GM18499 (cell line): Measurements from ENCODE around the gene VWC2.
A peak's percentile ranks its signal among the peaks of the same experiment; 100 is the strongest.

Experiments
- ATAC-seq: cut with Tn5 transposase; IDR thresholded peaks from one replicate; pipeline ENCODE4 v1.9.1; 2021; ENCODE audit warnings: moderate number of reproducible peaks; ENCODE audit not compliant: insufficient read depth, unreplicated experiment

VWC2 gene

DNA sequence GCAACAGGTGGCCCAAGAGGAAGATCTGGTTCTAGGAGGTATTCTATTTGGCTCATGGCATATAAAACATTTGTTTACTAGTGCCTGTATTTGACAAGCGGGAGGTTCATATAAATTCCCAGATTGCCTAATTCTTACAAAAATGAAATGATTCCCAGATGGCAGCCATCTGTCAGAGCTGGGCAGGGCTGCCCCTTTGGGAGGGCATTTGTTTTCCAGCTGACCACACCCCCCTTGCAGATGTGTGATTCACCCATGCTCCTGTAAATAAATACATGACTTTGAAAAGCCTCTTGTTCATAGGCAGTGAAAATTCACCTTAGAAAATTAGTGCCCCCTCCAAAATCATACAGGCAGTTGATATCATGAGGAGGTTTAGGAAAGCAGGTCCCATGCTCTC lies 8.6 kb downstream of the VWC2 start:
- ATAC-seq: no peak

DNA sequence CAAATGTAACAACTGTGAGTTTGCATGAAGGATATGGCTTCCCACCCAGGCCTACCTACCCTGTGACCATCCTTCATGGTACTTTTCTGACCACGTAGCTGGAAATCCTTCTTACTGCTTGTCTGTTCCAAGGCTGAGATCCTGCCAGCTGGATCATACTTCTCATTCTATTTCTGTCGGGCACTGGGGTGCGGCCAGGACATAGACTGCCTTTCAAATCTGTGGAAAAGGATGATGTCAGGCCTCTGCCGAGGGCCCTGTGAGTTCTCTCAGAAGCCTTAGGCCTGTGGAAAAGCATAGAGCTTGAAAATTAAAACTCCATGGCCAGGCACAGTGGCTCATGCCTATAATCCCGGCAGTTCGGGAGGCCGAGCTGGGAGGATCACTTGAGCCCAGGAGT lies 10.0 kb downstream of the VWC2 start:
- no peak for ATAC-seq

DNA sequence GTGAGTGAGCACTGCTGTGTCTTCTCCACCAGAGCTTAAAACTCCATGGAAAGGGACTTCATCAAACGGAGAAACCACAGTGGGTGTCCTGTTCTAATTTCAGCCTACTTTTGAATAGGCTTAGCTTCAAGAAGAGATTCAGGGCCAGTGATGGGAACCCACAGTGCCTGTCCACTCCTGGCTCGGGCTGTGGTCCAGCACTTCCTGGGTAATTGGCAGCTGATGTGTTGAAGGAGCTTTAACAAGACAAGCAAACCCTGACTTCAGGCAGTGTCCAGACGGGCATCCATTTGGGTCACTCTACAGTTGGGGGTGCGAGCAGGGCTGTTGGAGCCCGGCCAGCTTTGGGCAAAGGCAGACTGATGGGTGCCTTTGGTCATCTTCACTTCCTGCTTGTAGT lies 14.5 kb downstream of the VWC2 start:
- no peak for ATAC-seq

DNA sequence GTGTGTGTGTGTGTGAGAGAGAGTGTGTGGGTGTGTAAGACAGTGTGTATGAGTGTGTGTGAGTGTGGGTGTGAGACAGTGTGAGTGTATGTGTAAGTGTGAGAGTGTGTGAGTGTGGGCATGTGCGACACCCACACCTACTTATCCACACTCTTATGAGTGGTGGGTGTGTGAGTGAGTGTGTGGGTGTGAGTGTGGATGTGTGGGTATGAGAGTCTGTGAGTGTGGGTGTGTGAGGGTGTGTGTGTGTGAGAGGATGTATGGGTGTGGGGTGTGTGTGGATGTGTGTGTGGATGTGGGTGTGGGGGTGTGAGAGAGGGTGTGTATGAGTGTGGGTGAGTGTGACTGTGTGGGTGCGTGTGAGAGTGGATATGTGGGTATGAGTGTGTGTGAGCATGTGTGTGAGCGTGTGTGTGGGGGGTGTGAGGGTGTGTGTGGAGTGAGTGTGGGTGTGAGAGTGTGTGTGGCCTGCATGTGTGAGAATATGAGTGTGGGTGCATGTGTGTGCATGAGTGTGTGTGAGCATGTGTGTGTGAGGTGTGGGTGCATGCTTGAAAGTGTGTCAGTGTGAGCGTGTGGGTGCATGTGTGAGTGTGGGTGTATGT lies 15.1 kb downstream of the VWC2 start:
- ATAC-seq: no peak

DNA sequence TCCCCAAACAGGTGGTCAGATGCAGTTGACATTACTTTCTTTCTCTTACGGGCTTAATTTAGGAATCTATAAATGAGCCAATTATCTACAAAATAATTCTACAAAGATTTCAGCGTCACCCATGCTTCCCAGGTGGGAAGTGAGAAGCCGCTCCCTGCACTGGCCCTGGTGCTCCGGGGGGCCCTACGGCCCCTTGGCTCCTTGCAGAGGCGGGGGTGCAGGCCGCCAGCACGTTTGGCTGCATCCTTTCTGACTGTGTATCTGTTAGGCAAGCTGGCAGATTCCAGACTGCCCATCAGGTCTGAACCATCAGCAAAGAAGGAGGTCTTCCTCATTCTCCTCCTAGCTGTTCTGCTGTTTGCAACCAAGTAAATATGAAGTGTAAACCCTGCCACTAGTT lies 16.3 kb downstream of the VWC2 start:
- ATAC-seq: no peak

DNA sequence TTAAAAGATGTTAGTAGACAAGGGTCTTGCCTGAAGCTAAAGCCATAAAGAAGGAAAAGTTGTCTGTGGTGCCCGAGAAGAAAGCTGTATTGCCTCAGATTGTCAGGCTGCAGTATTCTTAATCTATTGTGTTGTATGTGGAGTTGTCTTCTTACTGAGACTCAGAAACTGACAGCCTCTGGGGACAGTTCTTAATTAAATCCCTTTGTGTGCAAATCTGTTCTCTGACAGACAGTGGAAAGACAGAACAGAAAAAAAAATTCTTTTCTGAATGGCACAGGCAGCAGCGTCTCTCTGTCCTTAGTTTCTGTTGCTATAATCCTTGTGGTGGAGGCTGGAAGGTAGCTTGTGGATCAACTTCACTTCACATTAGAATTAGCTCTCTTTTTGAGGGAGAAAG lies 16.8 kb downstream of the VWC2 start:
- ATAC-seq: no peak

DNA sequence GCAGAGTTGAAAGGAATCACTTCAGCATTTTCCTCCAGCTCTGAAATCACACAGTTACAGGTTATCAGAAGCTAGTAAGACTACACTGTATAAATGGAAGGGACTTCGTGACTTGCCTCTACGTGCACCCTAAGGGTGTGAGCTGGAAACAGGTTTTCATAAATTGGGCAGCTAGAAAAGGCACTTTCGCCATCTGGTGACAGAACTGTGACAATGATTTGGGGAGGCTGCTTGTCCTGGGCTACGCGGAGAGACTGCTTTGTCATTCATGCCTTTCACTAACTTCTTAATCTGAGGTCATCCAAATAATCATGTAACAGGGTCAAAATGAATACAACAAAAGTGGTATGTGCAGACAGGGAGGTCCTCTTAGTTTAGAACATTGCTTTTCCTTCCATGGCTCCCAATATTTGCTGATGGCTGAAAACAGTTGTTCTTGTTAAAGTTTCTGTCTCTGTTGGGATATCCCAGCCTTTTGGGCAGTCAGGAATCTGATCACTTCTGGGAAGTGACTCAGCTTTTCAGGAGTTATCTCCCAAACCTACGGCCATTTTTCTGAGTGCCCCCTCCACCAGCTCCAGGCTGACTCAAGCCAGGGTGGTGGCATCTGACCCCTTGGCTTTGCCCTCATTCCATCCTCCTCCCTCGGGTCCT lies 17.8 kb downstream of the VWC2 start:
- peak; percentile 88 for ATAC-seq

DNA sequence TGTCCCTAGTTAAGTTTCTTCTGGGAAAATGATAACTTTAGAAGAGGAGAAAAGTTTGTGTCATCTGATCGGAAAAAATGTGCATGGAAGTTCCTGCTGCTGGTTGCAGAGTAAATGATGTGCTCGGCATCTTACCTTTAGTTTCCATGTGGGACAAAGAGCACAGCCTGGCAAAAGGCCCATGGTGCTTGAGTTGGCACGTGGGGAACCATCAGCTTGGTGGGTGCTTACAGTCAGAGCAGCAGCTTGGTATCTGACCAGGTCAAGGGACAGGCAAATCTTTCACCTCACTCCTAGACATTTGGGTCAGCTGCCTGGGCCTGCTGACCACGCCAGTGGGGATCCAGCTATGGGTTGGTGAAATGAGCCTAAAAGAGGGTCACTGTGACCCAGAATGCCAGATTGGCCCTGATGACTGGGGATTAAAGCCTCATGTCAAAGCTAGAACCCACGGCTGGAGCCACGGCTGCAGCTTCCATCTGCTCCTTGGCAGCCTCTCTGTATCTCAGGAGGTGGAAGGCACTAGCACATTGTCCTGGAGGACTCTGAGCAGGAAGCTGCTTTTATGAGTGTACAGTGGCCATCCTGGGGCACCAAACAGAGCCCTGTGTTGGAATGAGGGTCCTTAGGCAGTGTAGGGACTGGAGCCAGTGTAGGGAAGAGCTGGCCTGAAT lies 24.7 kb downstream of the VWC2 start:
- ATAC-seq: no peak

DNA sequence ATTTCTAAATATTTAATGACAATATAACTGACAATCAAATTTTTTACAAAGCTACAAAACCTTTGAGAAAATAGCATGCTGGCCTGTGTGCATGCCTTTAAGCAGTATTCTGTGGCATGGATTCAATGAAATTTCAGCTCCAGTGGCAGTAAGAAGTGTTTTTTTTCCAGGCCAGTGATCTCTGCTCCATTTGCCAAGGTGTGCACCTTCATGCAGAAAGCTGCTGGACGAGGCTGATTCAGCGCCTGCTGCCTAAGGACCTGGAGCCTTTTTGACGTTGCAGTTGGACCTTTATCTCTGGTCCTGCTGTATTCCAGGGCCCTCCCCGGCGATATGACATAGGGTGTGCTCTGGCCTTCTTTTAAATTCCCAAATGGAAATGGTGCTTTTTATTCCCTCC lies 26.6 kb downstream of the VWC2 start:
- ATAC-seq: no peak

DNA sequence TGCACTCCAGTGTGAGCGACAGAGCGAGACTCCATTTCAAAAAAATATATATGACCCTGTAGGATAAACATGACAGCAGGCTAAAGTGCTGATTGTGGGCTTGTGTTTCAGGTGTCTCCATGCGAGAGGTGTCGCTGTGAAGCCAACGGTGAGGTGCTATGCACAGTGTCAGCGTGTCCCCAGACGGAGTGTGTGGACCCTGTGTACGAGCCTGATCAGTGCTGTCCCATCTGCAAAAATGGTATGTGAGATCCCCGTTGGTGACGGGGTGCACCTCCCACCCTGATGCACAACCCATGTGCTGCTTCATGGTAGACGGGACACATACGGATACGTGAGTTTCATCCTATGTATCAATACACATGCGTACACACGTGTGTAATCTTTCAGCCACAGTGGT lies 29.2 kb downstream of the VWC2 start:
- no peak for ATAC-seq

DNA sequence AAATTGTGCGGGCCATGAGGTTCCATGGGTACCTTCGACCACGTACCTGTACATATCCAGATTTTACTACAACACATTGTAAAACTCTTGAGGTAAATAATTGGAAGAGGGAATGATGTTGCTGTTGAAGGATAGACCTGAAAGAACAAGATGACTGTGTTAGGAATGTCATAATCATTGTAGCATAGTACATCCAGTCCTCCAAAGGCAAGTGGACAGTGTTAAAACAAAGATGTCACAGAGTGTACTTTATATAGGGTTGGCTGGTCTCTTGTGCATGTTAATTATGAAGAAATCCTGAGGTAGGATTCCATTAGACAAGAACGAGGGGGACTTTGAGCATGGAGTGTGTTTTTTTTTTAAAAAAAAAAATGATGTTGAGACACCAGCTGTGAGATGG lies 30.4 kb downstream of the VWC2 start:
- no peak for ATAC-seq

DNA sequence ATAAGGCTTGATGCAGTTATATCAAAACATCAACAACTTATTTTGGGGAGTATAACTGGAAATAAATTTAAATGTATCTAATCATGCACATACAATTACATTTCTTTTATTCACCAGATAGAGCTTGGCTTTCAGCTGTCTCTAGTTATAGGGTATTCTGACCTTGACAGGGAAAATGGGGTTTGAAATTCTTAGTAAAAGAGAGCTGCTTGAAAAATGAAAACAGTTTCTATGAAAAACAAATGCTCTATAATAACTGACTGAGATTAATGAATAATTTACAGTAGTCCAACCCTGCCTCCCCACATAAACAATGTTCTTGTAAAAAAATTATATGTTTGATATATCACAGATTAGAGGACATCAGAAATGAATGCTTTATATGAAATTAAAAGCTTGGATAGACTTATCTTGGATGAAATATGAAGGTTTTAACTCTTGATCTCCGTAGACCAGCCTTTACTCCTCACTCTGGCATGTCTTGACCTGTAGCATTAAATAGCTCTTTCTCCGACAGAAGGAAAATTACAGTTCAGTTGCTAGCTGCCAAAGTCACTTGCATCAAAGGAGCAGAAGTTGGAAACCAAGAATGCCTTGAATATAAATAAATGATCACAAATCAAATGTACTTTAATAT lies 32.1 kb downstream of the VWC2 start:
- no peak for ATAC-seq

DNA sequence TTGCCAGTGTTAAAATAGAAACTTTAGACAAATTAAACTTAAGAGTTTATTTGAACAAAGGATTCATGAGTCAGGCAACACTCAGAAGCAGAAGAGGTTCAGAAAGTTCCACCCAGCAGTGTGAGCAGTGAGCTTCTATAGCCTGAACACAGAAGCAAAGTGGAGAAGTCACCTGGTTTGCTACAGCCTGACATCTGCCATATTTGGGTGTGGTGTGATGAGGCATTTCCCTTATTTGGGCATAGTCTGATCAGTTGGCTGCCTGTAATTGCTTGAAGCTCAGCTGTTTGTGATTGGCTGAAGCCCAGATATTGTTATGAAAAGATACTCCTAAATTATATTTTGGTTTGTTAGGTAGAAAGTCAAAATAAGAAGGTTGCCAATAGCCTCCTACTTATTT lies 39.1 kb downstream of the VWC2 start:
- ATAC-seq: no peak

DNA sequence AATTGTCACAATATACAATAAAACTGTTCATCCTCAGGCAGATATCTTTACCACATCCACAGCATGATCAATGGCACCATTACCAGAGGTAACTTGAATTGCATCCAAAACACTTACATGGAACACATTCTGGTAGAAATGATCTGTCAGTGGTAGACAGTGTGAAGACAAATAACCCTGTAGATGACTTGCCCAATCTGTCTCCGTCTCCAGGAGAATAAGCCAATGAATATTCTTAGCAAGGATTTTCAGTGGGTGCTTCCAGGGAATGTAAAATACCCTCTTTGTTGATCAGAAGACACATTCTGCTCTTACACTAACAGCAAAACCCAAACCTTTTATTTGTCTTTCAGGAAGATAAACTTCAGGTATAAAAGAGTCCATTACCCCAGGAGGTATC lies 43.8 kb downstream of the VWC2 start:
- no peak for ATAC-seq

DNA sequence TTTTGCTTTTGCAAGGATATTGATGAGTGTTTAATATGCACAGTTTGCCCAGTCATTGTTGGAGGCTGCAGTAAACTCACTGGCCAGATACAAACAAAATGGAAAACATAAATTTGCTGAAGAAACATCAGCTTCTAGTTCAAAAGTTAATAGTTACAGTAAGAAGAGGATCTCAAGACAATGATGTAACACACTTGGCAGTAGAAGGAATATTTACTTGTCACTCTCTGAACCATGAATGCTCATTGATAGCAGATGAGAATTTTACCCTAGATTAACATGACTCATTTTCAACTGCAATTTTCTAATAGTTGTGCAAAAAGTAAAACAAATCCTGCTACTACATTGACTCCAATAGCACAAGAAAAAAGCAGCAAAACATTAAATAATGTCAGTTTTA lies 47.7 kb downstream of the VWC2 start:
- ATAC-seq: no peak

DNA sequence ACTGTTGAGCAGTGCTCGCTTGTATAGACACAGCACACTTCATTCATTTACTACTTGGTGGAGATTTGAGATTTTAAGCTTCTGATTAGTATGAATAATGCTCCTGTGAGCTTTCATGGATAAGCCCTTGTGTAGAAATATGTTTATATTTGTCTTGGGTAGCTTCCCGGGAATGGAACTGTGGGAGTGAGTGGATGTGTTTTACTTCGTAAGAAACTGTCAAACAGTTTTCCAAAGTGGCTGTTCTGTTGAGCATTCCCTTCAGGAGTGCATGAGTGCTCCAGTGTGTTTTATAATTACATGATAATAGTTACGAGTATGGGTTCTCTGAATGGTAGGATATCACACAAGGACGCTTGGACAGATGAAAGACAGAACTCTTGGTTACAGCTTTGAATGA lies 49.4 kb downstream of the VWC2 start:
- ATAC-seq: no peak

DNA sequence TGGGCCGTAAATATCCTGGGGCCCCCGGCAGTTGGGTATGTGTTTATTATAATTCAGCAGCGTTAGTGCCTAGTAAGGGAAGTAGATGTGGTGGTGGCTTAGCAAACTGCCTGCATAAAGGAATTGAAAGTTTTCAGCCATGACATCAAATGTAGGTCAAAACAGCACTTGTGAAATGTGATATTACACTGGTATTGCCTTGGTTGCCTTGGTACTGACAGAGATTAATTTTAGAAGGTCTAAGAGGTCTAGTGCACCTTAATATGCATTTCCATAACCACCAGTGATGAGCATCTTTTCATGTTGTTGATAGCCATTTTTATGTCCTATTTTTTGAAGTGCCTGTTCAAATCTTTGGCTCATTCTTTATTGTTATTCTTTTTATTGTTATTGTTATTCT lies 50.1 kb downstream of the VWC2 start:
- ATAC-seq: no peak

DNA sequence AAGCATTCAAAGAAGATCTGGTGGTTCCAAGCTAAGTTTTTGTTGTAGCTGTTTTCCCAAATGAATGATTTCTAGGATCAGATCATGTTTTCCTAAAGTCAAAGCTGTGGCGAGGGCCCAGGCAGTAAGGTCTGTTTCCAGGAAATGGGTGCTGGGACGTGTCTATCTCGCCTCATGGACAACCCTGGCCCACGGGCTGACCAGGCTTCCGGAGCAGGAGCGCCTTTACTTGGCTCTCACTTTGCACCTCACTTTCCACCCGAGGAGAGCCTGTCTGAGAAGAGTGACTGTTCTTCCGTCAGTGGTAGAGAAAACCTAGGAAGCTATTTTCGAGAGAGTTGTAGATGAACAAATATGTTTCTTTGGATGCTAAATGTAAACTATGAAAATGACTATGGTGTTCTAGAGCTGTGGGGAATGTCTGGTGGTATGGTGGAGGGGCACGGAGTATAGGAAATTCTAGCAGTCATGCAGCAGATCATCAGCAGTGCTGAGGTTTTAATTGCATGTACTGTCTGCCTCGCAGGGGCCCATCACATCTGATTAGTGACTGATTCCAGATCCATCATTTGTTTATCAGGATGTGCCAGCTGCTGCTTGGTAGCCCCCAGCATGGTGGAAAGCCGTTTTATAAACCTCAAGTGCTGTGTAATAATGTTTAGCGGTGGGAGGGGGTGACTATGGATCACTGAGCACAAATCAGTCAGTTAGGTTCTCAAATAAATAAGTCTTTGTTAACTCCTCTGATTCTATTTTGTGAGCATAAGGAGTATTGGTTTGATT lies 66.6 kb downstream of the VWC2 start:
- no peak for ATAC-seq

DNA sequence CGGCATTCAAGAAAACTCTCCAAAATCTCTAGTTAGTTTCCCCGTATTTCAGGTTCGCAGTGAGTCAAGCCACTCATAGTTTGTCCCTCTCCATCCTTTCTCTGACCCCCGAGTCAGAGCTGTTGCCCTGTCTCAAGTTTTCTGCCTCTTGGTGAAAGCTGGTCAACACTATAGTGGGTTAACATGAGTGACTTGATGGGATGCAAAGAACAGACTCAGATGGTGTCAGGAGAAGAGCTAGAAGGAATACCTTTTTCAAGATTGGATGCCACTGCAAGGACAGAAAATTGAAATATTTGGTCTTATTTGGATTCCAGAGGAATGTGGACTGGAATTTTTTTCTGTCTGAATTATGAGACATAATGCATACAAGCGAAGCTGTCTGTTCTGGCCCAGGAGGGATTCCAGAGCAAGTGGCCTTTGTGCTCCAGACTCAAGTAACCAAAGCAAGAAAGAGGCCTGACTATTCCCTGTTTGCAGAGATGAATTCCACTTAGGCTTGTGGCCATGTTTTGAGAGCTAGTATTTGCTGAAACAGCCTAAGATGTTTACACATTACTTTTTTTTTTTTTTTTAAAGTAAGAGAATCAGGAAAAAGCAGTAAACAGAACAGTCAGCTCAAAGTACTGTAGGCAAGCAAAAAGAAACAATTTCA lies 67.4 kb downstream of the VWC2 start:
- no peak for ATAC-seq

DNA sequence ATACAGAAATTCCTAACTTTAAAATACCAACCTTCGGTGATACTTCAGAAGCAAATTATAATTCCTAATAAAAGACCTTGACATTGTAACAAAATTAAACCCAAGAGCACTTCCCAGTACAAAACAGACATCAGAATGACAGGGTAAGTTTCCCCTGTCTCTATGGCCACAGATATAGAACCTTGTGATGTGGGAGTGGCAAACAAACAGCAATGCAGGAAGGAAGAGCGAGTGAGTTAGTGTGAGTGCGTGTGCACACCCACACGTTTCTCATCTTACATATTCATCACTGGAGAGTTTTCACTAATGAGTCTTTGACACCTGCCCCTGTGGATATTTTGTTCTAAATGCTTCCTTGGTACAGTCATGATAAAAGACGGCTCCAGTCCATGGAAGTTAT lies 72.2 kb downstream of the VWC2 start:
- no peak for ATAC-seq
